Measurements from ENCODE around the gene NCL.
"Not testable (repeated sequence)": the region's sequence is repeated elsewhere in the genome, so short reads cannot be mapped to it uniquely, and the experiment has no call there.

The NCL gene

GRCh38 chr2:231467016-231467545 lies 2.8 kb upstream of the NCL start:
- no peak for DNase-seq

GRCh38 chr2:231464576-231465540 lies 574 bp upstream of the NCL start:
- peak; percentile 98 for DNase-seq

DNA sequence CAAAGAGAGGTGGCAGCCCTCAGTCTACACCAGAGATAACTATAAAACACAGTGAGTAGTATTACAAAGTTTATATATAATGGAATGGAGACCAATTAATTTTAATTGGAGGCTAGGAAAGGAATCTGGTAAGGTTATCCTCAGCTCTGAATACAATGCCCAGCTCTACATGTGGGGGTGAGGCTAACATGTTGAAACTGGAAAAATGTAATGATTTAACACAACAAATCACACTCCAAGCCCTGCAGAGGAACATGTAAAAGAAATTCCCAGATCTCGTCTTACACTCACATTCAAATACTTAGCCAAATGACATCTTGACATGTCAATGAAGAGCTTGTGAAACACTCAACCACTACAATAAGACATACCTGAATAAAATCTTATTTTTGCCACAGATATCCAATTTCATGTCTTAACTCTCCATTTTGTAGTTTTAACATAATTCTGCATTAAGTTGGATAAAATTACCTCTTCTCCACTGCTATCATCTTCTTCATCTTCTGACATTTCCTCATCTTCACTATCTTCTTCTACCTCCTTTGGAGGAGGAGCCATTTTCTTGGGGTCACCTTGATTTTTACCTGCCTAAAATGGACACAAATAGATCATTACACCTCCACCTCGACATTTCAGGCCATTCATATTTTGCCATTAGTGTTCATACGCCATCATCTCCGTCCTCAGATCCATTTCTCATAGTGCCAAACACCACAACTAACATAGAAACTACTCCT lies 1.4 kb downstream of the NCL start:
- no peak for DNase-seq

DNA sequence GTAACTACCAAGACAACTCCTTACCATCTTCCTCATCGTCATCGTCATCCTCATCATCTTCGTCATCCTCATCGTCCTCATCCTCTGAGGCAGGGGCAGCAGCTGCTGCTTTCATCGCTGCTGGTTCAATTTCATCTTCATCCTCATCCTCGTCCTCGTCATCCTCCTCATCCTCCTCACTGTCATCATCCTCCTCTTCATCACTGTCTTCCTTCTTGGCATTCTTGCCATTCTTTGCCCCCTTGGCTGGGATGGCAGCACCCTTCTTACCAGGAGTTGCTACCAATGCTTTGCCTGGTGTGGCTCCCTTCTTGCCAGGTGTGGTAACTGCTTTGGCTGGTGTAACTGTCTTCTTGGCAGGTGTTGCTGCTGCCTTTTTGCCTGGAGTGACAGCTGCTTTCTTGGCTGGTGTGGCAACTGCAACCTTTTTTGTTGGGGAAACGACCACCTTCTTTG lies 2.7 kb downstream of the NCL start:
- DNase-seq, result no peak

DNA sequence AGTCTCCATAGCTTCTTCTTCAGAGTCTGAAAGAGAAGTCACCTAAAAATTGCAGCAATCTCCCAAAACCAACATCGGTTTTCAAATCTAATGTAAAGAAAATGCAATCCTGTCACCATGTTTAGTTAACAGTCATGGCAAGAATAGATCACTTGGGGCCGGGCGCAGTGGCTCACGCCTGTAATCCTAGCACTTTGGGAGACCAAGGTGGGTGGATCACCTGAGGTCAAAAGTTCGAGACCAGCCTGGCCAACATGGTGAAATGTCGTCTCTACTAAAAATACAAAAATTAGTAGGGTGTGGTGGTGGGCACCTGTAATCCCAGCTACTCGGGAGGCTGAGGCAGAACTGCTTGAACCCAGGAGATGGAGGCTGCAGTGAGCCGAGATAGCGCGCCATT lies 3.4 kb downstream of the NCL start:
- not testable (repeated sequence) for DNase-seq

DNA sequence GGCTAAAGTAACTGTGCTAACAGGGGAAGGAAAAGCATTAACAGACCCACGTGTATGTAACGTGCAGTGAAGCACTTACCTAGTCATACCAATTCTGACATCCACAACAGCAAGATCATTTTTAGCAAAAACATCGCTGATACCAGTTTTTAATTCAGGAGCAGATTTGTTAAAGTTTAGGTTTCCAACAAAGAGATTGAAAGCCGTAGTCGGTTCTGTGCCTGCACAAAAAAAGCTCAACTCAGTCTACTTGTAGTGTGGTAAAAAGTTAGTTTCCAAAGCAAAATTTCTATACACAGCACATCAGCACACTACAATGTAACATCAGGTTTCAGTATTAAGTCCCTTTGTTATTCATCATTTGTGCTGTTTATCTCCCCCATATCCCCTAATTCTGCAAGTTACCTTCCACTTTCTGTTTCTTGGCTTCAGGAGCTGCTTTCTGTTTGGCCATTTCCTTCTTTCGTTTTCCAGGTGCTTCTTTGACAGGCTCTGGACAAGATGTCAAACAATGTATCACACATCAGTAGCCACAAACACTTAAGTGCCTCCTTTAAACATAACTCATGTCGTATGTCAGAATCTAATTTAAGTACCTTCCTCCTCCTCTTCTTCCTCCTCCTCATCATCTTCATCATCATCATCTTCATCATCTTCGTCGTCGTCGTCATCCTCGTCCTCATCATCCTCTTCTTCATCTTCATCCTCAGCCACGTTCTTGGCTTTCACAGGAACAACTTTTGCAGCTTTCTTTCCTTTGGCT lies 4.0 kb downstream of the NCL start:
- DNase-seq, result no peak

- no peak for DNase-seq
These were observed 5.9 kb downstream of the NCL start for GRCh38 chr2:231458368-231458767.

DNA sequence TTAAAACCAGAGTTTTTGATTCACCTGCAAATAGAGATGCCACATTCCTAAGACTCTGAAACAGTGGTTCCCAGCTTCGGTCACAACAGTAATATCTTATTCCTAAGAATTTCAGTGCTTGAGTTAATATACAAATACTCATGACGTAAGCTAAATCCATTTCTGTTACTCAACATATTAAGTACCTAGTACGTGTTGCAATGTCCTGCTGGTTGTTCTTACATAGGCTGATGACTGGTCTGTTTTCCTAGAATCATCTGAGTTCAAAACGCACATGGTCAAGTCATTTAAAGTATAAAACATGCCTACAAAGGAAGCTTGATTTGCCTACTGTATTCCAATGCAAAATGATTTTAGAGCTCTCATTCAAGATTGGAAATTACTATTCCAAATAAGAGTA lies 7.2 kb downstream of the NCL start:
- DNase-seq, result no peak

DNA sequence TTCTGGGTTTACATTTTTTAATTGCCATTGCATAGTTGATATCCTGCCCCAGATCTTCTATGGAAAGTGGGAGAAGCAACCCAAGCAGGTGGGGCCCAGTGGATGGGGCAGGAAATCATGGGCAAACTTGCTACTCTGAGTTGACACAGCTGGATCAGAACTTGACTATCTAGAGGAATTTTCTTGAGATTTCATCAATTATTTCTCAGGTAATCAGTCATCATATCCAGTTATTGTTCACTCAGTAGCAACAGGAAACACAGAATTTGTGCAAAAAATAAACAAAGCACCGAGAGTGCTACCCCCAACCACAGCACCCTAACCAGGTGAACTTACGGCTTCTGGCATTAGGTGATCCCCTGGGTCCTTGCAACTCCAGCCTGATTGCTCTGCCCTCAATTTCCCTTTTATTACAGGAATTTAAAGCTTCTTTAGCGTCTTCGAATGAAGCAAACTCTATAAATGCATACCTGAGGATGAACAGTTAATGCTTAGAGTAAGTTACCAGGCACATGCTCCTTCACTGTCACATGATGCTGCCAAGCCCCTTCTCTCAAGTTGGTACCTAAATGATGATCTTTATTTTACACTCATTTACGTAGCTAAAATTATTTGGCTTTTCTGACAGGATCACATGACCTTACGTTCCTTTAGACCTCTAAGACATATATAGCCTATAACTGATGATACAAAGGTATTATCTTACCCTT lies 7.8 kb downstream of the NCL start:
- no peak for DNase-seq

DNA sequence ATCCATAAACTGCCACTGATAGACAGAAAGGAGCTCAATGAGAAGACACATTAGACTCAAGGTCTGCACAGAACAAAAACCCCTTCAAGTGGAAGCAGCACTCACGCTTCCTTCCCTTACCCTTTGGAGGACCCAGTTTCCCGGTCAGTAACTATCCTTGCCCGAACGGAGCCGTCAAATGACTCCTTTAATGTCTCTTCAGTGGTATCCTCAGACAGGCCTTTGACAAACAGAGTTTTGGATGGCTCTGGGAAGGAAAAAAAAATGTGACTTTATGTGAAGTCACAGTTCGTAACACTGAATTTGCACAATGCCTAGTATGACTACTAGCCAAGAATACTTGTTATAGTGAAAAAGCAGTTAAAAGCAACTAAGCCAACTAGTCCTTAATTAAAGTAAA lies 8.4 kb downstream of the NCL start:
- no peak for DNase-seq

DNA sequence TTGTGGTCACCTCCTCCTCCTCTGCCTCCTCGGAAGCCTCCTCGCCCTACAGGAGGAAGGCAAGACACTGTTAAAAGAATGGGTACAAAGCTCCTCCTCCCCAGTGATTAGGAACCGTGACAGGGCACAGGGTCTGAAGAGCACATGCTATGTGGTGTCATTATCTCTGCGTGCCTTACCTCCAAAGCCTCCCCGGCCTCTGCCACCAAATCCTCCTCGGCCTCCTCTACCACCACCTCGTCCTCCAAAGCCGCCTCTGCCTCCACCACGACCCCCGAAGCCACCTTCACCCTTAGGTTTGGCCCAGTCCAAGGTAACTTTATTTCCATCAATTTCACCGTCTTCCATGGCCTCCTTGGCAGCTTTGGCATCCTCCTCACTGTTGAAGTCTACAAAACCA lies 9.1 kb downstream of the NCL start:
- DNase-seq, result no peak

DNA sequence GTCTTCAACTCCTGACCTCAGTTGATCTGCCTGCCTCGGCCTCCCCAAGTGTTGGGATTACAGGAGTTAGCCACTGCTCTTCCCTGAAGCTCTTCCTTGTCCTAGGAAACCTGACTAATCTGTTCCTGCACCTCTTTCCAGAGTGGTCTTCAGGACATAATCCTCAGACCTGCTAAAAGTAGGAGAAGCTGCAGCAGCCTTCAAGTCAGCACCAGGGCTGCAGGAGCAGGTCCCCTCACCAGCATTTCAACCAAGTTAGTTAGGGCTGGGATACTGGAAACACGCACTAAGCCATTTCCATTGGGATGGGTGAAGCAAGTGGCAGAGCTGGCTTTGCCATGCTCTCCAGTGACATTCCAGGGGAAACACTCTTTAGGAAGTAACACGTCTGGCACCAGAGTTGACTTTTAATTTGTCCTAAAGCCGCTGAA lies 9.9 kb downstream of the NCL start:
- DNase-seq, result no peak

GRCh38 chr2:231452799-231453508 lies 11.3 kb downstream of the NCL start:
- no peak for DNase-seq

DNA sequence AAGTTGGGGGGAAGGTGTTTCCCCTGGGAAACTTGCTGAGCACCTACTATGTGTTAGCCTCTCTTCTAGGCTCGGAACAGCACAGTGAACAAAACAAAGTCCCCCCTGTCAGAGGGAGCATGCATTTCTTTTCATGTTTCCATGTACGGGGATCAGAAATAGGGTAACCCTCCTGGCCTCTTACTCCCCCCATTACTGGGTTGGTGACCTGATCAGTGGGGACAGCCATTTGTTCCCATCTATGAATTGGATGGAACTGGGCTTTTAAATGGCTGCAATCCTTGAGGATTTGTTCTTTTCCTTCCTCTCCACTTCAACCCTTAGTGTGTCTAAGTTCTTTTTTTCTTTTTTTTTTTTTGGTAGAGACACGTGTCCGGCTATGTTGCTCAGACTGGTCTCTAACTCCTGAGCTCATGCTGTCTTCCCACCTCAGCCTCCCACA lies 13.7 kb downstream of the NCL start:
- no peak for DNase-seq

DNA sequence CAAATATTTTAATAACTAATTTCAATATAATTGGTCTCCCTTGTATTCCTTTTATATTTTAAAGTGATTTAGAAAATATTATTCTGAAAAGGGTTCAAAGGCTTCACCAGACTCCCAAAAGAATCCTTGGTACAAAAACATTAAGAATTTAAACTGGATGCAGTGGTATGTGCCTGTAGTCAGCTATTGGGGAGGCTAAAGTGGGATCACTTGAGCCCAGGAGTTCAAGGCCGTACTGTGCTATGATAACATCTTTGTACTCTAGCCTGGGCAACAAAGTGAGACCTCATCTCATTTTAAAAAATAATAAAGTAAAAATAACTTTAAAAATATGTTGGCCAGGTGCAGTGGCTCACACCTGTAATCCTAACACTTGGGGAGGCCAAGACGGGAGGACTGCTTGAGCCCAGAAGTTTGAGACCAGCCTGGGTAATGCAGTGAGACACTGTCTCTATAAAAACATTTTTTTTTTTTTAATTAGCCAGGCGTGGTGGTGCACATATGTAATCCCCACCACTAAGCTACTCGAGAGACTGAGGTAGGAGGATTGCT lies 14.7 kb downstream of the NCL start:
- no peak for DNase-seq

DNA sequence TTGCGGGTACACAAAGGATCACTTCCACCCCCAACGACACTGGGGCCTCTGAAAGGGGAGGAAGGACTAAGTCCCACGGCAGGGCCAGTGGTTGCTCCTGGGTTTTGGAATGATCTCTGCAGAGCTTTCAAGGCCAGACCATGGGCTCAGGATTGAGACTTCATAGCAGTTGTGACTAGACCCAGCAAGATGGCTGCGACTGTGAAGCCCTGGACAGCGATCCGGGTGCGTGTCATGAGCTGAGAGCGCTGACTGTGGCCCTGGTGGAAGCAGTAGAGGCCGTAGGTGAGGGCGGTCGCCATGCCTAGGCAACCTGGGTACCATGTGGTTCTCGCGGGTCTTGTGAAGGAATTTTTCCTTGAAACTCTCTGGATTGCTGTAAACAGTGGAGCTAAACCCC lies 27.3 kb downstream of the NCL start:
- no peak for DNase-seq

DNA sequence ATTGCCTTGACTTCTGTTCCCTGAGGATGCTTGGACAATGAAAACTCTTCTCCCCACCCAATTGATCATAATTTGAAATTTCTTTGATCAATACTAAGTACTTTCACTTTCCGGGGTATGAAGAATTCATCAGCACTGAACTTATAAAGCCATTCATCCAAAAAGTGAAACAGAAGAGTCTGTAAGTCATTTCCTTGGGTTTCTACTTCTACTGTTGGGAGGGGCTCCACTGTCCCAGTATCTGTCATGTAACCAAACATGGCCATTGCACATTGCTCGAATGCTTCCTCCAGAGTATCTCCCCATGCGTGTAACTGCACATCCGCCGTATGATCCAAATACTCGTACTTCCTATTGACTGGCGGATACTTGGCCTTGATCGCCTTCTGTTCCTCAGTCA lies 30.3 kb downstream of the NCL start:
- no peak for DNase-seq

- DNase-seq, result no peak
These were observed 32.7 kb downstream of the NCL start for GRCh38 chr2:231431606-231432005.

DNA sequence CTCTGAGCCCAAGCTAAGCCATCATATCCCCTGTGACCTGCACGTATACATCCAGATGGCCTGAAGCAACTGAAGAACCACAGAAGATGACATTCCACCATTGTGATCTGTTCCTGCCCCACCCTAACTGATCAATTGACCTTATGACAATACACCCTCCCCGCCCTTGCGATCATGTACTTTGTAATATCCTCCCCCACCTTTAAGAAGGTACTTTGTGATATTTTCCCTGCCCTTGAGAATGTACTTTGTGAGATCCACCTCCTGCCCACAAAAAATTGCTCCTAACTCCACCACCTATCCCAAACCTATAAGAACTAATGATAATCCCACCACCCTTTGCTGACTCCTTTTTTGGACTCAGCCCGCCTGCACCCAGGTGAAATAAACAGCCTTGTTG lies 33.8 kb downstream of the NCL start:
- DNase-seq, result not testable (repeated sequence)

DNA sequence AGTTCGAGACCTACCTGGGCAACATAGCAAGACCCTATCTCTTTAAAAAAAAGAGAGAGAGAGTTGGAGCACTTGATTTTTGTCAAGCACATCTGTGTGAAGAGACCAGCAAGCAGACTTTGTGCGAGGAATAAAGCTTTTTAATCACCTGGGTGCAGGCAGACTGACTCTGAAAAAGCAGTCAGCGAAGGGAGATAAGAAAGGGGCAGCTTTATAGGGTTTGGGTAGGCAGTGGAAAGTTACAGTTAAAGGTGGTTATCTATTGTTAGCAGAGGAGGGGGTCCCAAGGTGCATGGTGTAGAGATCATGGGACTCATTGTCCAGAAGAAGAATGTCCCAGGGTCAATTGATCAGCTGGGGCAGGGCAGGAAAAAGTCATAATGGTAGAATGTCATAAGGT lies 34.4 kb downstream of the NCL start:
- no peak for DNase-seq

- DNase-seq, result no peak
These were observed 35.1 kb downstream of the NCL start for GRCh38 chr2:231429152-231429551.

All from stimulated activated CD4-positive, alpha-beta T cell treated with anti-CD3 and anti-CD28 coated beads, Interleukin-1b, Interleukin-23, amount 100 ng/mL, for 48 hours (primary cell).